ENCODE results near the gene APOB.

- TF ChIP-seq CTCF (IDR thresholded peaks at IDR 0.05 in 2 of 3, conservative IDR thresholded peaks at IDR 0.05 in 1 of 3; ENCODE audit: control insufficient read depth in 2 of 3, extremely low read depth in 1 of 3, insufficient read depth in 1 of 3, low read depth in 3 of 3, low read length in 3 of 3) = no peak
- TF ChIP-seq RFX5 (IDR thresholded peaks at IDR 0.05; ENCODE audit: low read depth, low read length) = no peak
- no peak for TF ChIP-seq POLR2A (IDR thresholded peaks at IDR 0.05; ENCODE audit: low read depth, low read length)
- TF ChIP-seq BCL11A (IDR thresholded peaks at IDR 0.05; ENCODE audit: low read depth, low read length) = no peak
Observed at GRCh38 chr2:21008014-21008789, 35.7 kb downstream of the APOB start.
